Testis (tissue), 3 donors: ENCODE data around the gene FAM193B. TPM values are rescaled to one million over a fixed set of nuclear protein-coding genes. Genes with fewer than 3 reads are reported as not detected.

Experiments
- DNase-seq: peaks from one replicate; pipeline ENCODE4 v3.0.0-alpha.2; 2019
- H3K27ac ChIP-seq, 2 donors: fragments of 200-600 bp; sonication (generic); one replicate each; pipeline ENCODE4 v1.5.1; 2019
- H3K27me3 ChIP-seq: fragments of 200-600 bp; sonication (generic); one replicate; pipeline ENCODE4 v1.5.1; 2019
- H3K36me3 ChIP-seq: fragments of 200-600 bp; sonication (generic); one replicate; pipeline ENCODE4 v1.5.1; 2017; ENCODE audit warnings: low read depth; ENCODE audit errors: missing control alignments
- H3K4me1 ChIP-seq: fragments of 200-600 bp; sonication (generic); one replicate; pipeline ENCODE4 v1.5.1; 2019
- H3K4me3 ChIP-seq, 2 donors: fragments of 200-600 bp; sonication (generic); one replicate each; pipeline ENCODE4 v1.5.1; 2017 to 2019
- H3K9me3 ChIP-seq: fragments of 200-600 bp; sonication (generic); one replicate; pipeline ENCODE4 v1.5.1; 2017
- CTCF ChIP-seq, 3 experiments: fragments of 450-650 bp in 2 of 3; fragments of 200-600 bp in 1 of 3; sonication (generic) in 1 of 3; IDR thresholded peaks; one replicate each; pipeline ENCODE4 v1.5.1; 2016 to 2019; ENCODE audit warnings: antibody characterized with exemption in 3 of 3, mild to moderate bottlenecking in 2 of 3, moderate library complexity in 1 of 3
- POLR2A ChIP-seq: fragments of 450-650 bp; IDR thresholded peaks from one replicate; pipeline ENCODE4 v1.6.1; 2017; ENCODE audit warnings: antibody characterized with exemption, mild to moderate bottlenecking, moderate library complexity
- WGBS, 2 donors: methylation state at CpG; one replicate each; pipeline ENCODE4 v1.1.5; 2018; 5-methylcytosine and 5-hydroxymethylcytosine counted together
- intact Hi-C: fragments of 100-400 bp; cut with DNase I; formaldehyde crosslinking; loops from one replicate; pipeline ENCODE4 v1.15.1; 2023; ENCODE audit warnings: low total_unique reads
- polyA plus RNA-seq: library from polyadenylated mRNA; stranded (reverse); fragments of 350-450 nt; fragmentation: Illumina TruSeq; extraction: RNeasy Lipid Tissue Mini Kit (QIAGEN cat#74804); gene quantifications from one replicate; pipeline ENCODE4 v1.2.3, GENCODE V29; 2014; ENCODE audit warnings: low read depth, low replicate concordance; ENCODE audit not compliant: insufficient read depth
- total RNA-seq, 2 donors: library from RNA; depleted of rRNA; stranded (reverse); fragments of >200 nt; gene quantifications; one replicate each; pipeline ENCODE4 v1.2.3, GENCODE V29; 2016

Gene FAM193B
- total and polyA plus RNA-seq, 3 donors from 2014 or later, result 81.3 to 157 (median 111) TPM

- Histone ChIP-seq H3K9me3 (no peaks in the 10 kb centered on the region), H3K27me3 (no peaks in the 10 kb centered on the region), H3K4me3 (no peak overlapping the region), H3K36me3 (no peaks in the 10 kb centered on the region), H3K4me1 (peaks cover 16% of the 10 kb centered on the region), H3K27ac (no peak overlapping the region)
- DNase-seq, result no peak
- 96 to 98% methylated on average over 7 to 8 of the region's 8 CpGs for WGBS, 2 donors
- intact Hi-C loops, result no loop called here
- no peak for TF ChIP-seq POLR2A
- TF ChIP-seq CTCF (IDR thresholded peaks at IDR 0.05), result no peak
These were observed 26.8 kb downstream of the FAM193B start for GRCh38 chr5:177527595-177527994.

DNA sequence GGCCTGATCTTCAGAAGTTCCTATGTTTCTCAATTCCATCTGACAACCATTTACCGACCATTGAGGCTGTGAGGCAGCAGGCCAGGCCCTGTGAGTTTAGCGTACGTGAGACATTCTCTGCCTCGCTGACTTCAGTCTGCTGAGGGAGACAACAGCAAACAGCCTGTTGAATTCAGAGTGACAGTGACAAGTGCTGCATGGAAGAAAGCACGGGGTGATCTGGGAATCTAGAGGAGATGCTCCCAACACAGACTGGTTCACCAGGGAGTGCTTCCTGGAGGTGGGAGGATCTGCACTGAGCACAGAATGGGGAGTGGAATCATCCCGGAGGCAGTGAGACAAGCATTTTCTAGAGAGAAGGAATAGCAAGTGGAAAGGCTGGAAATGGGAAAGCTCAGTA, 27.6 kb downstream of the FAM193B start:
- H3K27me3 ChIP-seq, result no peaks in the 10 kb centered on the region
- no peaks in the 10 kb centered on the region for H3K36me3 ChIP-seq
- 80 to 88% methylated on average over 6 of the region's 6 CpGs for whole genome bisulfite sequencing, 2 donors
- TF ChIP-seq CTCF (IDR thresholded peaks at IDR 0.05) (no peak), POLR2A (no peak)
- DNase-seq, result no peak
- H3K9me3 ChIP-seq, result no peaks in the 10 kb centered on the region
- intact Hi-C loops, result no loop called here
- peaks cover 16% of the 10 kb centered on the region for H3K4me1 ChIP-seq
- no peak overlapping the region for H3K4me3 ChIP-seq
- no peak overlapping the region for H3K27ac ChIP-seq

DNA sequence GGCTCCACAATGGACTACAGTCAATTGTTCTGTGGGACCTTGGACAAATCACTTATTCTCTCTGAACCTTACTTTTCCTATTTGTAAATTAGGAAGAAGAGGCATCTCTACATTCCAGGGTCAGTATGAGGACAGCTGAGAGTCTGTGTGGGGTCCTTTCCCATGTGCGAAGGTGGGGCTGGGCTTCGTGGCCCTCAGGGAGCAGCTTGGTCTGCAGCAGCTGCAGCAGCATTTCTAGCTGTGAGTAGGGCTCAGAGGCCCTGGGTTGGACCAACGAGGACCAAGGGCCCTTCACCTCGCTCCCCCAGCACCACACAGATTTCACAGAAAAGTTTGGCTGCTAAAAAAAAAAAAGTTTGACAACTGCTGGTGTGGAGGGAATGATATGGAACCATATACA, 28.2 kb downstream of the FAM193B start:
- no peak for TF ChIP-seq POLR2A
- no peak for TF ChIP-seq CTCF (IDR thresholded peaks at IDR 0.05)
- Histone ChIP-seq H3K4me1 (peaks cover 16% of the 10 kb centered on the region), H3K27me3 (no peaks in the 10 kb centered on the region), H3K27ac (no peak overlapping the region), H3K36me3 (no peaks in the 10 kb centered on the region), H3K4me3 (no peak overlapping the region), H3K9me3 (no peaks in the 10 kb centered on the region)
- intact Hi-C loops, result no loop called here
- 62 to 68% methylated on average over 4 of the region's 4 CpGs for WGBS, 2 donors
- no peak for DNase-seq

DNA sequence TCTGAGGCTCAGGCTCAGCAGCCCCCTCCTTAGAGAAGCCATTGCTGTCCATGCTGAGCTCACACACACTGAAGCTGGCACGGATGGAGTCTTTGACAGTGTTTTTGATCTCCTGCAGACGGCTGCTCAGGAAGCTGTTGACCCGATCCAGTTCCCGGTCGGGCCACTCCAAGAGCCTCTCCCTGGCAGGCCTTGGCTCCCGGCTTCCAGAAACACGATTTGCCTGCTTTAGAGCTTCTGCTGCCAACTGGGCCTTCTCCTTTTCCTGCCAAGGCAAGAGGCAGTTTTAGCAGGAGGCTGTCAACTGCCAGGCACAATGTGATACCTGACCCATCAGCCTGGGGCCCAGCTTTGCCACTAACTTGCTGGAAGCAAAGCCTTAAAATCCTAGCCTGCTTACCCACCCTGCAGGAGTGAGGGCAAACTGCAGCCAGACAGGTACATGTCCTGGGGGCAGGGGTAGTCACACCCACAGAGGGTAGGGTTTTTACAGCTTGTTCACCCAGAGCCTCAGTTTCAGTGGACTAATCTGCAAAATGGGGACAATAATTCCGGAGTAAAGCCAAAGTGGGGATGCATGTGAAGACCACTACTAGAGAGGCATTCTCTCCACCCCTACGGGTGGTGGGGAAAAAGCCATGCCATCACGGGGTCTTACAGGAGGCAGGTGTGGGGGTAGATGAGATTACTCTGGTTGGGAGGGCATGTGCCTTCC, 29.3 kb downstream of the FAM193B start:
- DNase-seq, result no peak
- no peaks in the 10 kb centered on the region for H3K9me3 ChIP-seq
- no peaks in the 10 kb centered on the region for H3K27me3 ChIP-seq
- TF ChIP-seq CTCF (IDR thresholded peaks at IDR 0.05) (no peak), POLR2A (no peak)
- no peak overlapping the region for H3K4me3 ChIP-seq
- 79 to 83% methylated on average over 7 to 10 of the region's 10 CpGs for WGBS, 2 donors
- H3K36me3 ChIP-seq, result no peaks in the 10 kb centered on the region
- peaks cover 16% of the 10 kb centered on the region for H3K4me1 ChIP-seq
- no peak overlapping the region for H3K27ac ChIP-seq
- intact Hi-C loops, result no loop called here

DNA sequence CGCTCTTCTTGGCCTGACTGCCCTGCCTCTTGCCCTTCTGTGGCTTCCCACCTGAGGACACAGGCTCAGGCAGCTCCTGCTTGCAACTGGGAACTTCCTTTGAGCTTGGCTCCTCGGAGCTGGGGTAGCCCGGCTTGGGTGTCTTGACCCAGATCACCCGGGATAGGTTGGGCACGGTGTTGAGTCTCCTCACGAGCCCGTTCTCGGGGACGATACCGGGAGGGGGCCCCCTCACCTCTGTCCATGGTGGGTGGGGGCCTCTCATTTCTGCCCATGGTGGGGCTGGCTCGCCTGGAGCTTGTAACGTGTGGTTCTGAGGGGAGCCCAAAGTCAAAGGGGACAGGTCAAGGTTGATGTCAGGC, 29.8 kb downstream of the FAM193B start:
- no peak overlapping the region for H3K4me3 ChIP-seq
- peaks cover 12% of the 10 kb centered on the region for H3K4me1 ChIP-seq
- intact Hi-C loops, result no loop called here
- H3K27ac ChIP-seq, result no peak overlapping the region
- H3K9me3 ChIP-seq, result no peaks in the 10 kb centered on the region
- no peak for TF ChIP-seq CTCF (IDR thresholded peaks at IDR 0.05)
- no peak for TF ChIP-seq POLR2A
- WGBS, 2 donors, result 77 to 93% methylated on average over 2 to 12 of the region's 12 CpGs
- H3K36me3 ChIP-seq, result no peaks in the 10 kb centered on the region
- H3K27me3 ChIP-seq, result no peaks in the 10 kb centered on the region
- DNase-seq, result no peak
